Activated CD8-positive, alpha-beta memory T cell treated with anti-CD3 and anti-CD28 coated beads, Interleukin-2, amount 10 ng/mL, durations not matched to agents 7 days and 5 days (primary cell): ENCODE measurements around the gene SLC29A1. TPM values are rescaled to one million over a fixed set of nuclear protein-coding genes. Genes with fewer than 3 reads are reported as not detected.

Experiments
- ATAC-seq: fragments of 150-1000 bp; cut with Tn5 transposase; one replicate; pipeline ENCODE4 v1.10.0; 2021; ENCODE audit warnings: moderate library complexity
- CTCF ChIA-PET: fragments of 350-600 bp; sonication (Branson Sonifier 250); formaldehyde crosslinking; loops from one replicate; lab custom pipeline; 2021; ENCODE audit warnings: antibody characterized with exemption; lab: Charles Lee
- DNase-seq: peaks from one replicate; pipeline ENCODE4 v3.0.0-alpha.2; 2020
- H3K27ac Mint-ChIP-seq: one replicate; pipeline ENCODE4 v1.8.0; 2021; ENCODE audit warnings: mild to moderate bottlenecking, mixed read lengths
- H3K27me3 Mint-ChIP-seq: one replicate; pipeline ENCODE4 v1.8.0; 2021; ENCODE audit warnings: mixed read lengths
- H3K36me3 Mint-ChIP-seq: one replicate; pipeline ENCODE4 v1.8.0; 2021; ENCODE audit warnings: mild to moderate bottlenecking, mixed read lengths
- H3K4me1 Mint-ChIP-seq: one replicate; pipeline ENCODE4 v1.8.0; 2021; ENCODE audit warnings: mixed read lengths
- H3K4me3 Mint-ChIP-seq: one replicate; pipeline ENCODE4 v1.8.0; 2021; ENCODE audit warnings: mild to moderate bottlenecking, moderate library complexity, mixed read lengths
- H3K9me3 Mint-ChIP-seq: one replicate; pipeline ENCODE4 v1.8.0; 2022; ENCODE audit warnings: low read depth, mixed read lengths
- total RNA-seq, 2 experiments: library from RNA; stranded (reverse); gene quantifications; one replicate each; pipeline ENCODE4 v1.2.3, GENCODE V29; 2021

The SLC29A1 gene
- total RNA-seq, 2 experiments from 2014 or later: 39.8 to 49.9 TPM

GRCh38 chr6:44201200-44201599, 22.2 kb upstream of the SLC29A1 start:
- ATAC-seq (no peak), DNase-seq (no peak)
- H3K9me3 Mint-ChIP-seq: no peaks in the 10 kb centered on the region
- no peak overlapping the region for H3K27ac Mint-ChIP-seq
- no peaks in the 10 kb centered on the region for H3K4me1 Mint-ChIP-seq
- CTCF ChIA-PET: interaction anchor here (1.0 kb wide), 1 partner anchor 28 kb away, joined by 3 read pairs; no protein-coding TSS in a partner anchor
- H3K4me3 Mint-ChIP-seq: no peak overlapping the region
- H3K27me3 Mint-ChIP-seq: peaks cover 11% of the 10 kb centered on the region
- no peaks in the 10 kb centered on the region for H3K36me3 Mint-ChIP-seq

GRCh38 chr6:44201638-44202303, 21.6 kb upstream of the SLC29A1 start:
- Mint-ChIP-seq H3K36me3 (no peaks in the 10 kb centered on the region), H3K4me1 (no peaks in the 10 kb centered on the region), H3K4me3 (no peak overlapping the region), H3K27me3 (peaks cover 15% of the 10 kb centered on the region), H3K9me3 (no peaks in the 10 kb centered on the region), H3K27ac (no peak overlapping the region)
- DNase-seq (no peak), ATAC-seq (no peak)
- CTCF ChIA-PET: interaction anchor here (1.5 kb wide), 1 partner anchor 11 kb away, joined by 3 read pairs; no protein-coding TSS in a partner anchor

GRCh38 chr6:44202332-44202971, 20.9 kb upstream of the SLC29A1 start:
- no peaks in the 10 kb centered on the region for H3K36me3 Mint-ChIP-seq
- no peaks in the 10 kb centered on the region for H3K4me1 Mint-ChIP-seq
- peak overlapping the region; percentile 42 for H3K27ac Mint-ChIP-seq
- H3K4me3 Mint-ChIP-seq: no peak overlapping the region
- CTCF ChIA-PET: interaction anchor here (1.5 kb wide), 1 partner anchor 10 kb away, joined by 3 read pairs; no protein-coding TSS in a partner anchor
- ATAC-seq (no peak), DNase-seq (no peak)
- no peaks in the 10 kb centered on the region for H3K9me3 Mint-ChIP-seq
- H3K27me3 Mint-ChIP-seq: peaks cover 15% of the 10 kb centered on the region

GRCh38 chr6:44202972-44203750, 20.2 kb upstream of the SLC29A1 start:
- CTCF ChIA-PET: interaction anchor here (1.5 kb wide), 1 partner anchor 9 kb away, joined by 3 read pairs; no protein-coding TSS in a partner anchor
- ATAC-seq (no peak), DNase-seq (no peak)
- Mint-ChIP-seq H3K27me3 (peaks cover 17% of the 10 kb centered on the region), H3K27ac (no peak overlapping the region), H3K9me3 (no peaks in the 10 kb centered on the region), H3K4me3 (no peak overlapping the region), H3K4me1 (no peaks in the 10 kb centered on the region), H3K36me3 (no peaks in the 10 kb centered on the region)

- Mint-ChIP-seq H3K4me3 (no peak overlapping the region), H3K4me1 (no peaks in the 10 kb centered on the region), H3K27ac (no peak overlapping the region), H3K36me3 (no peaks in the 10 kb centered on the region), H3K27me3 (peaks cover 22% of the 10 kb centered on the region), H3K9me3 (no peaks in the 10 kb centered on the region)
- DNase-seq (no peak), ATAC-seq (no peak)
- CTCF ChIA-PET: no interaction called here
Observed at GRCh38 chr6:44203955-44204354, 19.4 kb upstream of the SLC29A1 start.

GRCh38 chr6:44207966-44208365, 15.4 kb upstream of the SLC29A1 start:
- Mint-ChIP-seq H3K4me3 (no peak overlapping the region), H3K4me1 (no peaks in the 10 kb centered on the region), H3K9me3 (no peaks in the 10 kb centered on the region), H3K27ac (no peak overlapping the region), H3K36me3 (no peaks in the 10 kb centered on the region), H3K27me3 (peaks cover 28% of the 10 kb centered on the region)
- CTCF ChIA-PET: interaction anchor here (1.6 kb wide), 1 partner anchor 35 kb away, joined by 3 read pairs; no protein-coding TSS in a partner anchor
- DNase-seq: no peak
- ATAC-seq: no peak

GRCh38 chr6:44211284-44211683, 12.1 kb upstream of the SLC29A1 start:
- no peak for ATAC-seq
- no peak for DNase-seq
- no peaks in the 10 kb centered on the region for H3K4me1 Mint-ChIP-seq
- H3K9me3 Mint-ChIP-seq: no peaks in the 10 kb centered on the region
- no peak overlapping the region for H3K27ac Mint-ChIP-seq
- CTCF ChIA-PET: no interaction called here
- H3K36me3 Mint-ChIP-seq: no peaks in the 10 kb centered on the region
- H3K4me3 Mint-ChIP-seq: no peak overlapping the region
- H3K27me3 Mint-ChIP-seq: peaks cover 24% of the 10 kb centered on the region

- H3K27me3 Mint-ChIP-seq: peaks cover 26% of the 10 kb centered on the region
- H3K27ac Mint-ChIP-seq: no peak overlapping the region
- H3K4me1 Mint-ChIP-seq: peaks cover 3% of the 10 kb centered on the region
- H3K36me3 Mint-ChIP-seq: no peaks in the 10 kb centered on the region
- no peaks in the 10 kb centered on the region for H3K9me3 Mint-ChIP-seq
- no peak for ATAC-seq
- CTCF ChIA-PET: interaction anchor here (1.2 to 1.5 kb wide), 2 partner anchors 9 to 42 kb away, joined by 3 to 4 read pairs; partner anchors contain the start of gene SLC29A1
- no peak for DNase-seq
- H3K4me3 Mint-ChIP-seq: no peak overlapping the region
Observed at GRCh38 chr6:44214307-44214706, 9.1 kb upstream of the SLC29A1 start.

GRCh38 chr6:44216677-44217331, 6.6 kb upstream of the SLC29A1 start, which contains the start of gene MYMX:
Gene MYMX (plus strand): TSS chr6:44216926. CDS start chr6:44217472, 546 bp downstream.
- CTCF ChIA-PET: interaction anchor here (0.7 to 1.4 kb wide), 2 partner anchors 18 to 120 kb away, joined by 3 read pairs; no protein-coding TSS in a partner anchor
- Mint-ChIP-seq H3K27me3 (peaks cover 18% of the 10 kb centered on the region), H3K4me1 (peaks cover 12% of the 10 kb centered on the region), H3K9me3 (no peaks in the 10 kb centered on the region), H3K4me3 (no peak within 1 kb of the TSS), H3K27ac (no peak within 1 kb of the TSS), H3K36me3 (no peaks in the 10 kb centered on the region)
- DNase-seq (no peak), ATAC-seq (no peak)

GRCh38 chr6:44217332-44218143, 5.9 kb upstream of the SLC29A1 start:
- peaks cover 15% of the 10 kb centered on the region for H3K27me3 Mint-ChIP-seq
- CTCF ChIA-PET: interaction anchor here (1.8 kb wide), 1 partner anchor 17 kb away, joined by 5 read pairs; no protein-coding TSS in a partner anchor
- no peak for DNase-seq
- H3K4me1 Mint-ChIP-seq: peaks cover 13% of the 10 kb centered on the region
- H3K4me3 Mint-ChIP-seq: no peak overlapping the region
- no peaks in the 10 kb centered on the region for H3K9me3 Mint-ChIP-seq
- H3K36me3 Mint-ChIP-seq: no peaks in the 10 kb centered on the region
- no peak for ATAC-seq
- no peak overlapping the region for H3K27ac Mint-ChIP-seq

- Mint-ChIP-seq H3K9me3 (no peaks in the 10 kb centered on the region), H3K27ac (no peak overlapping the region), H3K4me1 (peaks cover 23% of the 10 kb centered on the region), H3K4me3 (no peak overlapping the region), H3K36me3 (no peaks in the 10 kb centered on the region), H3K27me3 (peaks cover 12% of the 10 kb centered on the region)
- no peak for DNase-seq
- CTCF ChIA-PET: interaction anchor here (1.1 to 1.8 kb wide), 4 partner anchors 15 to 38 kb away, joined by 3 to 6 read pairs (median 5); partner anchors contain the start of gene SLC35B2
- no peak for ATAC-seq
Observed at GRCh38 chr6:44219053-44219814, 4.2 kb upstream of the SLC29A1 start.
